GM12878 (cell line): ENCODE results near the gene RBM10. TPM values are rescaled to one million over a fixed set of nuclear protein-coding genes. Genes with fewer than 3 reads are reported as not detected.

Source experiments
- BACH1 ChIP-seq: fragments of 450-650 bp; IDR thresholded peaks from 2 replicates; pipeline ENCODE4 v1.6.1; 2017; ENCODE audit warnings: mild to moderate bottlenecking, borderline replicate concordance
- BRCA1 ChIP-seq: IDR thresholded peaks from 2 replicates; pipeline ENCODE4 v1.6.1; 2011; ENCODE audit warnings: low read depth, low read length, improper control_type of control experiment
- CHD2 ChIP-seq: IDR thresholded peaks from 2 replicates; pipeline ENCODE4 v1.6.1; 2011; ENCODE audit warnings: low read depth, low read length, improper control_type of control experiment, borderline replicate concordance
- JUNB ChIP-seq: IDR thresholded peaks from 2 replicates; pipeline ENCODE4 v1.6.1; 2016; ENCODE audit warnings: antibody characterized with exemption, mild to moderate bottlenecking
- MXI1 ChIP-seq: fragments of 150-350 bp; IDR thresholded peaks from 2 replicates; pipeline ENCODE4 v1.6.1; 2011; ENCODE audit warnings: low read depth, mild to moderate bottlenecking, inconsistent platforms, low read length, improper control_type of control experiment
- NFYA ChIP-seq: IDR thresholded peaks from 2 replicates; pipeline ENCODE4 v1.6.1; 2011; ENCODE audit warnings: low read depth, mild to moderate bottlenecking, low read length, improper control_type of control experiment, borderline replicate concordance
- NR2F1 ChIP-seq: fragments of 450-650 bp; conservative IDR thresholded peaks from 2 replicates; pipeline ENCODE4 v1.6.1; 2017; ENCODE audit warnings: mild to moderate bottlenecking
- PBX3 ChIP-seq: IDR thresholded peaks from 2 replicates; pipeline ENCODE4 v1.6.1; 2011; ENCODE audit warnings: mild to moderate bottlenecking, low read depth, low read length, moderate library complexity; ENCODE audit not compliant: insufficient replicate concordance
- POLR2AphosphoS2 ChIP-seq: IDR thresholded peaks from 2 replicates; pipeline ENCODE4 v1.6.1; 2011; ENCODE audit warnings: low read depth, mild to moderate bottlenecking, low read length, improper control_type of control experiment, moderate library complexity
- PRDM15 ChIP-seq: fragments of 450-650 bp; formaldehyde crosslinking; IDR thresholded peaks from 2 replicates; pipeline ENCODE4 v1.4.0; 2020; ENCODE audit warnings: mild to moderate bottlenecking, moderate library complexity
- RFX5 ChIP-seq: IDR thresholded peaks from 2 replicates; pipeline ENCODE4 v1.6.1; 2011; ENCODE audit warnings: low read depth, low read length, improper control_type of control experiment
- SKIL ChIP-seq: fragments of 450-650 bp; IDR thresholded peaks from 2 replicates; pipeline ENCODE4 v1.6.1; 2017; ENCODE audit warnings: mild to moderate bottlenecking, low read depth, inconsistent platforms; ENCODE audit not compliant: poor library complexity, severe bottlenecking
- YY1 ChIP-seq: IDR thresholded peaks from 2 replicates; pipeline ENCODE4 v1.6.1; 2011; ENCODE audit warnings: low read depth, mild to moderate bottlenecking, low read length
- ZBED1 ChIP-seq: IDR thresholded peaks from 2 replicates; pipeline ENCODE4 v1.6.1; 2016; ENCODE audit warnings: borderline replicate concordance
- ZBTB33 ChIP-seq: fragments of 450-650 bp; IDR thresholded peaks from 2 replicates; pipeline ENCODE4 v1.6.1; 2017; ENCODE audit warnings: mild to moderate bottlenecking
- ZNF592 ChIP-seq: fragments of 450-650 bp; IDR thresholded peaks from 2 replicates; pipeline ENCODE4 v1.6.1; 2017; ENCODE audit warnings: mild to moderate bottlenecking, moderate library complexity
- polyA plus RNA-seq, 11 experiments: library from polyadenylated mRNA; depleted of rRNA in 4 of 11; unstranded in 6 of 11; stranded (reverse) in 5 of 11; fragments of >200 nt; fragmentation: Nextera tagmentation in 4 of 11; fragmentation: Illumina TruSeq in 1 of 11; extraction: Ambion mirVana in 4 of 11; extraction: Trizol in 1 of 11; gene quantifications; 1 replicate in 1 of 11; 2 replicates in 10 of 11; pipeline versions ENCODE4 v1.2.1 to v1.2.3, GENCODE V29; 2011 to 2016; ENCODE audit warnings: inconsistent platforms in 2 of 11, missing spikeins in 2 of 11, low read depth in 1 of 11
- total RNA-seq, 4 experiments: library from RNA; depleted of rRNA in 3 of 4; stranded (reverse); fragments of >200 nt in 3 of 4; fragmentation: Illumina TruSeq in 1 of 4; extraction: Trizol in 1 of 4; gene quantifications; 2 replicates each; pipeline versions ENCODE4 v1.2.1 to v1.2.3, GENCODE V29; 2013 to 2021

Gene RBM10
- total and polyA plus RNA-seq, 10 of the 15 experiments (the other 5 are each of a cell fraction or from before 2014, with no cell fraction given), result 1.4 to 60.0 (median 29.8) TPM

GRCh38 chrX:47129157-47129898, 15.7 kb upstream of the RBM10 start (continued):
- TF ChIP-seq PRDM15 (no peak), MXI1 (no peak), ZBED1 (no peak), NFYA (peak; percentile 75), SKIL (peak; percentile 57), ZNF592 (no peak), CHD2 (peak; percentile 94), JUNB (no peak), YY1 (peak; percentile 67), PBX3 (peak; percentile 98), NR2F1 (no peak), RFX5 (peak; percentile 75), BRCA1 (no peak), POLR2AphosphoS2 (no peak), ZBTB33 (no peak), BACH1 (no peak)
